Heart left ventricle (tissue), 16 donors: Measurements from ENCODE around the gene UBXN1. TPM values are rescaled to one million over a fixed set of nuclear protein-coding genes. Genes with fewer than 3 reads are reported as not detected.
"Not testable (repeated sequence)": the region's sequence is repeated elsewhere in the genome, so short reads cannot be mapped to it uniquely, and the experiment has no call there.

ENCODE experiments used
- ATAC-seq, 4 donors: fragments of 200-7000 bp; cut with Tn5 transposase; one replicate each; pipeline ENCODE4 v1.9.1; 2020 to 2022; ENCODE audit warnings: moderate library complexity in 4 of 4, mild to moderate bottlenecking in 3 of 4, moderate number of reproducible peaks in 1 of 4
- DNase-seq, 5 donors: peaks; one replicate each; pipeline ENCODE4 v3.0.0-alpha.2; 2020
- H3K27ac ChIP-seq, 12 donors: fragments of 200-600 bp; sonication (generic) in 4 of 12; one replicate each; pipeline versions ENCODE4 v1.5.0 to v1.8.0; 2016 to 2022; ENCODE audit warnings: mild to moderate bottlenecking in 2 of 12
- H3K27me3 ChIP-seq, 9 donors: fragments of 200-600 bp; sonication (generic) in 2 of 9; one replicate each; pipeline versions ENCODE4 v1.5.1 to v1.8.0; 2016 to 2022; ENCODE audit warnings: mild to moderate bottlenecking in 3 of 9
- H3K36me3 ChIP-seq, 9 donors: fragments of 200-600 bp; sonication (generic) in 2 of 9; one replicate each; pipeline versions ENCODE4 v1.5.0 to v1.8.0; 2018 to 2022; ENCODE audit warnings: mild to moderate bottlenecking in 2 of 9
- H3K4me1 ChIP-seq, 12 donors: fragments of 200-600 bp; sonication (generic) in 4 of 12; one replicate each; pipeline versions ENCODE4 v1.5.0 to v1.8.0; 2016 to 2022; ENCODE audit warnings: mild to moderate bottlenecking in 3 of 12
- H3K4me3 ChIP-seq, 12 donors: fragments of 200-600 bp; sonication (generic) in 4 of 12; one replicate each; pipeline versions ENCODE4 v1.5.0 to v1.8.0; 2017 to 2022; ENCODE audit warnings: mild to moderate bottlenecking in 9 of 12, moderate library complexity in 4 of 12
- H3K9me3 ChIP-seq, 12 donors: fragments of 200-600 bp; sonication (generic) in 4 of 12; one replicate each; pipeline versions ENCODE4 v1.5.0 to v1.8.0; 2016 to 2022; ENCODE audit warnings: mild to moderate bottlenecking in 1 of 12
- POLR2A ChIP-seq, 2 donors: fragments of 450-650 bp; IDR thresholded peaks; one replicate each; pipeline ENCODE4 v1.6.1; 2017; ENCODE audit warnings: antibody characterized with exemption in 2 of 2, mild to moderate bottlenecking in 2 of 2, moderate library complexity in 2 of 2
- WGBS, 4 donors: extraction: QIAGEN DNeasy Blood & Tissue Kit in 2 of 4; methylation state at CpG; one replicate each; pipeline versions ENCODE4 v1.1.5 to v1.1.7; 2013 to 2018; 5-methylcytosine and 5-hydroxymethylcytosine counted together
- intact Hi-C, 10 donors: fragments of 100-400 bp; cut with DNase I; formaldehyde crosslinking; loops; one replicate each; pipeline versions ENCODE4 v1.11.1 to v1.14.2; 2022
- polyA plus RNA-seq, 2 donors: library from polyadenylated mRNA; stranded (reverse); fragments of 200-250 nt; gene quantifications; one replicate each; pipeline ENCODE4 v1.2.3, GENCODE V29; 2013
- total RNA-seq, 9 donors: library from RNA; depleted of rRNA in 2 of 9; stranded (reverse); fragments of >200 nt in 2 of 9; fragmentation: NEBNext Ultra II Directional in 3 of 9; extraction: Animal tissue kit (Norgen Biotek cat#: 25700) in 3 of 9; gene quantifications; one replicate each; pipeline versions ENCODE4 v1.1.0 to v1.2.4, GENCODE V29; 2016 to 2023
- TF ChIP-seq, protein P1 (sequence below), 12 donors: fragments of 200-600 bp; sonication (generic) in 4 of 12; IDR thresholded peaks; one replicate each; pipeline versions ENCODE4 v1.5.0 to v1.8.0; 2018 to 2022; ENCODE audit warnings: antibody characterized with exemption in 12 of 12, mild to moderate bottlenecking in 5 of 12
- donor health status: ischemic (EF 13 %, LVEDD 7.1; RV severe dilation, severe dysfunction).
- donor health status: healthy with polysubstance abuse.
- donor health status: DM: no; HTN: yes; CAD: no.
- donor health status: DM: no; HTN: no; CAD: no.
- donor health status: ischemic (EF 25% LVEDD 6.9; RV normal size, moderate dysfunction).
- donor health status: ischemic (EF 25% LVEDD 5.7; RV mildly dilated, moderate dysfunction).
- donor health status: healthy.
- donor health status: DM: yes; HTN: yes; CAD: no.
- donor health status: ischemic (EF 35%, LVEDD 5.7; RV mildly dilated, moderate dysfunction).
- donor health status: nonischemic (EF 11% LVEDD 7.7; RV severe dilation, severe dysfunction).
- donor health status: DM: yes; HTN: yes; CAD: no.
- donor health status: PGD.
- donor health status: ischemic (EF 29% LVEDD 5.4; RV normal size, mild dysfunction).
- donor health status: nonischemic (EF 23%, LVEDD 6.1; RV moderate dilation, normal function).

Gene UBXN1
- total and polyA plus RNA-seq, 11 donors = 69.2 to 188 (median 83.2) TPM

DNA sequence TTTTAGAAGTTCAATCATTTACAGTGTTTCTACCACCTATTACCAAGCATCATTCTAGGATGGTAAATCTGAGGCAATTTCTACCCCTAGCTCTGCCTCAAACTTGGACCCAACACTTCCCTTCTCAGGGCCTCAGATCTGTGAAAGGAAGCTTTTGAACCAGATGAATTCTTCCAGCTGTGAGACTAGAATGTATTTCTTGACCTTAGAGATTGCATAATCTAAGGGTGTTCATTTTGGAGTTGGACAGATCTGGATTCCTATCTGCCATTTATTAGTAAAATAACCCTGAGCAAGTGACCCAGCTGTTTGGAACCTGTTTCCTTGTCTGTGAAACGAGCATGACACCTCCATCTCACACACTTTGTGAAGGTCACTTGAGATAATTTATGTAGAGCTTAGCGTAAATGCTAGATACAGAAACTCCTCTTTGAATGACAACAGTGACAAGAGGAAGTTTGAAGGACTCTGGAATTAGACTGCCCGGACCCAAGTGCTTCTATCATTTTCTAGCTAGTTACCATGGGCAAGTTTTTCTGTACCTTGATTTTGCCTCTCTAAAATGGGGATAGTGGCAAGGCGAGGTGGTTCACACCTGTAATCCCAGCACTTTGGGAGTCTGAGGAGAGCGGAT, 22.0 kb downstream of the UBXN1 start:
- ATAC-seq (no peak), DNase-seq (no peak)
- H3K36me3 ChIP-seq = peaks cover 0 to 10% (median 1%) of the 10 kb centered on the region in 9 donors
- H3K27ac ChIP-seq = no peak overlapping the region
- intact Hi-C loops = no loop called here
- H3K27me3 ChIP-seq = no peaks in the 10 kb centered on the region
- H3K4me1 ChIP-seq = peaks cover 0 to 11% (median 8%) of the 10 kb centered on the region in 12 donors
- no peaks in the 10 kb centered on the region for H3K9me3 ChIP-seq
- TF ChIP-seq, protein P1, sequence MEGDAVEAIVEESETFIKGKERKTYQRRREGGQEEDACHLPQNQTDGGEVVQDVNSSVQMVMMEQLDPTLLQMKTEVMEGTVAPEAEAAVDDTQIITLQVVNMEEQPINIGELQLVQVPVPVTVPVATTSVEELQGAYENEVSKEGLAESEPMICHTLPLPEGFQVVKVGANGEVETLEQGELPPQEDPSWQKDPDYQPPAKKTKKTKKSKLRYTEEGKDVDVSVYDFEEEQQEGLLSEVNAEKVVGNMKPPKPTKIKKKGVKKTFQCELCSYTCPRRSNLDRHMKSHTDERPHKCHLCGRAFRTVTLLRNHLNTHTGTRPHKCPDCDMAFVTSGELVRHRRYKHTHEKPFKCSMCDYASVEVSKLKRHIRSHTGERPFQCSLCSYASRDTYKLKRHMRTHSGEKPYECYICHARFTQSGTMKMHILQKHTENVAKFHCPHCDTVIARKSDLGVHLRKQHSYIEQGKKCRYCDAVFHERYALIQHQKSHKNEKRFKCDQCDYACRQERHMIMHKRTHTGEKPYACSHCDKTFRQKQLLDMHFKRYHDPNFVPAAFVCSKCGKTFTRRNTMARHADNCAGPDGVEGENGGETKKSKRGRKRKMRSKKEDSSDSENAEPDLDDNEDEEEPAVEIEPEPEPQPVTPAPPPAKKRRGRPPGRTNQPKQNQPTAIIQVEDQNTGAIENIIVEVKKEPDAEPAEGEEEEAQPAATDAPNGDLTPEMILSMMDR (IDR thresholded peaks at IDR 0.05) = no peak
- TF ChIP-seq POLR2A (IDR thresholded peaks at IDR 0.05) = no peak
- H3K4me3 ChIP-seq = no peak overlapping the region
- WGBS, 4 donors = 41 to 62% (median 56%) methylated on average over 5 of the region's 5 CpGs

DNA sequence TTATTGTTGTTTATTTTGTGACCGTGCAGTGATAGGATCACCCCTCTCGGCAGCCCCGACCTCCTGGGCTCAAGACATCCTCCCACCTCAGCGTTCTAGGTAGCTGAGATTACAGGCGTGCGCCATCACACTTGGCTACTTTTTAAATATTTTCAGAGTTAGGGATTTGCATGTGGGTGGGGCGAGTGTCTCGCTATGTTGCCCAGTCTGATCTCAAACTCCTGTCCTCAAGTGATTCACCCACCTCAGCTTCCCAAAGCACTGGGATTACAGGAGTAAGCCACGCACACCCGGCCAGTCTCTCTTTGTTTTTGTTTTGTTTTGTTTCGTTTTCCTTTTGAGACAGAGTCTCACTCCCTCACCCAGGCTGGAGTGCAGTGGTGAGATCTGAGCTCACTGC, 24.6 kb downstream of the UBXN1 start:
- Histone ChIP-seq H3K9me3 (no peaks in the 10 kb centered on the region), H3K4me3 (no peak overlapping the region), H3K36me3 (peaks cover 0 to 9% (median 5%) of the 10 kb centered on the region in 9 donors), H3K27ac (no peak overlapping the region), H3K4me1 (peaks cover 0 to 17% (median 13%) of the 10 kb centered on the region in 12 donors), H3K27me3 (no peaks in the 10 kb centered on the region)
- intact Hi-C loops = no loop called here
- no peak for ATAC-seq
- TF ChIP-seq, protein P1 (IDR thresholded peaks at IDR 0.05) = no peak
- TF ChIP-seq POLR2A (IDR thresholded peaks at IDR 0.05) = no peak
- WGBS, 4 donors = 89 to 91% (median 90%) methylated on average over 11 of the region's 11 CpGs
- peak in 1 of 5 donors; percentile 35 for DNase-seq

DNA sequence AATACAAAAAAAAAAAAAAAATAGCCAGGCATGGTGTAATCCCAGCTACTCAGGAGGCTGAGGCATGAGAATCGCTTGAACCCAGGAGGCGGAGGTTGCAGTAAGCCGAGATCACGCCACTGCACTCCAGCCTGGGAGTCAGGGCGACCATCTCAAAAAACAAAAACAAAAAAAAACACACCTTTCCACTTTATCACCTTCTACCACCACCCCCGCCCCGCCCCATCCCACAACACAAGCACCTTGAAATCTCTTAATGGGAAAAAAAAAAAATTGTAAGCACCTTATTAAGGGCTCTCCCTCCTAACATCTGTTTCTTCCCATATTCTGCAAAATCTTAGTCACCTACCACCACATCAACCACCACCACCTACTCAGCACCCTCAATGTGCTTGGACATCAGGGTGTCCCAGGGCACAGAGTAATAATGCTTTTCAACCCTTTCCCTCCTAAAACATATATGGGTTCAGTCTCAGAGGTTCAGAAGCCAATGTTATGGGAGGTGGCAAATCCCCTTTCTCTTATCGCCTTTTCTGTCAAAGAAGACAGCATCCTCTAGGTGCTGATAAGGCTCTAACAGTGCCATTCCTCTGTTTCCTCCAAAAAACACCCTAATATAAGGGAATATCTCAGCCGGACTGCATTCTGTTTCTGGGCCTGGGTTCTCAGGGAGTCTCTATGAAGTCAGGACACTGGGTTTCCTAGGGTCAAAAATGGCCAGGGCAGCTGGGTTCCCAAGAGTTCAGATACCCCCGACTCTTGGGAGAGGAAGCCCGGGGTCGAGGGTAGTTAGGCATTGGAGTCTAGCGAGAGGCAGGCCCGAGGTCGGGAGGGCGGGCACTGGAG, 26.5 kb downstream of the UBXN1 start:
- Histone ChIP-seq H3K27me3 (no peaks in the 10 kb centered on the region), H3K4me3 (peak overlapping the region; percentile 73 to 97 (median 92)), H3K27ac (peak overlapping the region; percentile 63 to 96 (median 91)), H3K4me1 (peaks cover 0 to 20% (median 14%) of the 10 kb centered on the region in 12 donors), H3K9me3 (no peaks in the 10 kb centered on the region), H3K36me3 (peaks cover 0 to 25% (median 21%) of the 10 kb centered on the region in 9 donors)
- ATAC-seq = no peak
- WGBS, 4 donors = 37 to 40% (median 39%) methylated on average over 16 of the region's 16 CpGs
- peak in 1 of 5 donors; percentile 24 for DNase-seq
- TF ChIP-seq, protein P1 (IDR thresholded peaks at IDR 0.05) = no peak
- no peak for TF ChIP-seq POLR2A (IDR thresholded peaks at IDR 0.05)
- intact Hi-C loops = no loop called here

DNA sequence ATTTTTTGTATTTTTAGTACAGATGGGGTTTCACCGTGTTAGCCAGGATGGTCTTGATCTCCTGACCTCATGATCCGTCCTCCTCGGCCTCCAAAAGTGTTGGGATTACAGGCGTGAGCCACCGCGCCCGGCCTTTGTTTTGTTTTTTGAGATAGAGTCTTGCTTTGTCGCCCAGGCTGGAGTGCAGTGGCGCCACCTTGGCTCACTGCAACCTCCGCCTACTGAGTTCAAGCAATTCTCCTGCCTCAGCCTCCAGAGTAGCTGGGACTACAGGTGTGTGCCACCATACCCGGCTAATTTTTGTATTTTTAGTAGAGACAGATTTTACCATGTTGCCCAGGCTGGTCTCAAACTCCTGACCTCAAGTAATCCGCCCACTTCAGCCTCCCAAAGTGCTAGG, 28.6 kb downstream of the UBXN1 start:
- H3K27ac ChIP-seq, ATAC-seq, H3K9me3 ChIP-seq, H3K4me3 ChIP-seq, H3K27me3 ChIP-seq, intact Hi-C loops: not testable (repeated sequence)
- Histone ChIP-seq H3K36me3 (peaks cover 0 to 27% (median 21%) of the 10 kb centered on the region in 9 donors), H3K4me1 (peaks cover 0 to 35% (median 27%) of the 10 kb centered on the region in 12 donors)
- DNase-seq = peak in 1 of 5 donors; percentile 34
- 95 to 98% (median 97%) methylated on average over 12 of the region's 12 CpGs for WGBS, 4 donors
